ENCODE data around the gene MXRA7.
A peak's percentile ranks its signal among the peaks of the same experiment; 100 is the strongest.
"Not testable (repeated sequence)": the region's sequence is repeated elsewhere in the genome, so short reads cannot be mapped to it uniquely, and the experiment has no call there.

The MXRA7 gene

DNA sequence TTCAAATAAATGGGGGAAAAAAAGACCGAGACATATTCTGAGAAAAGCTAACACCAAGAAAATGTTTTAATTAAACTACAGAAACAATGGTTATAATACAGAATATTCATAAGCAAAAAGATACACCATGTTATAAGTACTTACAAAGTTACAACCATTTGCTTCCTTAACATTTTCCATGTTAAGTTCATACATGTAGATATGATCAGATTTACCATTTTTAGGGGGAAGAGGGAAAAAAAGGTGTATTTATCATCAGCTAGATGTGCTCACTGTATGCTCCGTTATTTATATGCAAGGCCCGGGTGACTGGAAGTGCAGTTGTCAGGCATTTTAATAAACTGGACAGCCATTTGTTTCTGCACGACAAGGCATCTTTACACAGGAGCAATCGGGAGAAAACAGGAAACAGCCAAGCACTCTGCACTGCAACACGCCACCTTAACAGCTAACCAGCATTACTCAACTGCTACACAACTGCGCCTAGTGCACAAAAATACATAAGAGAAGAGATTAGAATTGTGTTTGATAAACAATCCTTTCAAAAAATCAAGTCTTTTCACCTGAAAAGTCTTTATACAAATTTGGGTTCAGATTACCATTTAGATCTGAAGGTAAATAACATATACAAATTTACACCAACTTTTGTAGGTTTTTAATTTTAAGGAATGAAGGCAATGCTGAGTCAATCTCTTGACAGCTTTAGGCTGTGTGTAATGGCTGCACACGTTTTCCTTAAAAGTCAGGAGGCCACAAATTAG is 23.5 kb upstream of the MXRA7 start:
- H3K9me3 ChIP-seq (ENCODE audit: control insufficient read depth in 1 of 2, low read length in 2 of 2): no peaks in the 10 kb centered on the region
- no peaks in the 10 kb centered on the region for H3K27me3 ChIP-seq (ENCODE audit: low read depth, low read length)
- H3K4me1 ChIP-seq (ENCODE audit: control insufficient read depth in 1 of 2, insufficient read depth in 2 of 2, low read length in 2 of 2): peaks cover 38 to 60% of the 10 kb centered on the region in 2 donors
- peak overlapping the region; percentile 97 for H3K27ac ChIP-seq (ENCODE audit: low read length)
- peaks cover 41 to 43% of the 10 kb centered on the region in 2 donors for H3K36me3 ChIP-seq (ENCODE audit: control insufficient read depth in 1 of 2, insufficient read depth in 2 of 2, low read length in 2 of 2)
- H3K4me3 ChIP-seq (ENCODE audit: low read depth in 1 of 2, low read length in 2 of 2): peak overlapping the region; percentile 81 to 99

DNA sequence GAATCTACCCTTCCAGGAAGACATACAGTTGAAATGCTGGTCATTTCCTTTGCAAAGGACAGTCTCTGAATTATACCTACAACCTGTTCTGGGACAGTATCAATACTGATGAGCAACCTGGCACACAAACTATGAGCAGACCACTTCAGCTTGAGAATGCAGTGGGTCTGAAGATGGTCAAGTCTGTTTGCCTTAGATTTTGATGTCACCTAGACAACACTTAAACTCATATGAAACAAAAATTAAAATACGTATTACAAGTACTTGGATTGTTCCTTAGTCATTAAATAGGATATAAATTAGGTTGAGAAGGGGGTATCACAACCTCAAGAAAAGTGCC is 22.8 kb upstream of the MXRA7 start:
- Histone ChIP-seq H3K4me1 (ENCODE audit: control insufficient read depth in 1 of 2, insufficient read depth in 2 of 2, low read length in 2 of 2) (peaks cover 31 to 56% of the 10 kb centered on the region in 2 donors), H3K4me3 (ENCODE audit: low read depth in 1 of 2, low read length in 2 of 2) (no peak overlapping the region)

DNA sequence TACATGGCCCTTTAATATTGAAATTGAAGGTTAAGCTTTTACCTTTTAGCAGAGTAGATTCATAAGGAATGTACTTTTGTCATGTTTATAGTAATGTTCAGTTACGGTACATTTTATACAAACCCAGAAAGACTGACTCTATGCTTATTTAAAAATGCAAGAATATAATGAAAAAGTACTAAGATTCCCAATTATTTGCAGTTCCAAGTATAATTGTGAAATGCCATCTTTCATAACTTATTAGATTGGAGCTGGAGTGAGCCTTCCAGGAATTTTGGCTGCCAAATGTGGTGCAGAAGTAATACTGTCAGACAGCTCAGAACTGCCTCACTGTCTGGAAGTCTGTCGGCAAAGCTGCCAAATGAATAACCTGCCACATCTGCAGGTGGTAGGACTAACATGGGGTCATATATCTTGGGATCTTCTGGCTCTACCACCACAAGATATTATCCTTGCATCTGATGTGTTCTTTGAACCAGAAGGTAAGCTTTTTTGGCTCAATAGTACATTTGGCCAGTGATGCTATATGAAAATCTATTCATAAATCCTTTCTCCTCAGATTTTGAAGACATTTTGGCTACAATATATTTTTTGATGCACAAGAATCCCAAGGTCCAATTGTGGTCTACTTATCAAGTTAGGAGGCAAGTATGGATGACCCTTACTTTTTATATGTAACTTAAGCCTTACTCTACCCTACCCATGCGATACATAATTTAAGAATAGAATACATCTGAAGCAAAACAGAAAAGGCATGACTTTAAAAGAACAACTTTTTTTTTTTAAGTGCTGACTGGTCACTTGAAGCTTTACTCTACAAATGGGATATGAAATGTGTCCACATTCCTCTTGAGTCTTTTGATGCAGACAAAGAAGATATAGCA is 22.2 kb upstream of the MXRA7 start:
- no peak overlapping the region for H3K4me3 ChIP-seq (ENCODE audit: low read depth in 1 of 2, low read length in 2 of 2)
- no peak overlapping the region for H3K27ac ChIP-seq (ENCODE audit: low read length)
- H3K9me3 ChIP-seq (ENCODE audit: control insufficient read depth in 1 of 2, low read length in 2 of 2): no peaks in the 10 kb centered on the region
- peaks cover 27 to 55% of the 10 kb centered on the region in 2 donors for H3K4me1 ChIP-seq (ENCODE audit: control insufficient read depth in 1 of 2, insufficient read depth in 2 of 2, low read length in 2 of 2)
- peaks cover 41 to 43% of the 10 kb centered on the region in 2 donors for H3K36me3 ChIP-seq (ENCODE audit: control insufficient read depth in 1 of 2, insufficient read depth in 2 of 2, low read length in 2 of 2)
- no peaks in the 10 kb centered on the region for H3K27me3 ChIP-seq (ENCODE audit: low read depth, low read length)

More for the DNA sequence above, 22.8 kb upstream of the MXRA7 start:
- peaks cover 41 to 43% of the 10 kb centered on the region in 2 donors for H3K36me3 ChIP-seq (ENCODE audit: control insufficient read depth in 1 of 2, insufficient read depth in 2 of 2, low read length in 2 of 2)
- no peaks in the 10 kb centered on the region for H3K27me3 ChIP-seq (ENCODE audit: low read depth, low read length)
- no peaks in the 10 kb centered on the region for H3K9me3 ChIP-seq (ENCODE audit: control insufficient read depth in 1 of 2, low read length in 2 of 2)
- H3K27ac ChIP-seq (ENCODE audit: low read length): peak overlapping the region; percentile 97

DNA sequence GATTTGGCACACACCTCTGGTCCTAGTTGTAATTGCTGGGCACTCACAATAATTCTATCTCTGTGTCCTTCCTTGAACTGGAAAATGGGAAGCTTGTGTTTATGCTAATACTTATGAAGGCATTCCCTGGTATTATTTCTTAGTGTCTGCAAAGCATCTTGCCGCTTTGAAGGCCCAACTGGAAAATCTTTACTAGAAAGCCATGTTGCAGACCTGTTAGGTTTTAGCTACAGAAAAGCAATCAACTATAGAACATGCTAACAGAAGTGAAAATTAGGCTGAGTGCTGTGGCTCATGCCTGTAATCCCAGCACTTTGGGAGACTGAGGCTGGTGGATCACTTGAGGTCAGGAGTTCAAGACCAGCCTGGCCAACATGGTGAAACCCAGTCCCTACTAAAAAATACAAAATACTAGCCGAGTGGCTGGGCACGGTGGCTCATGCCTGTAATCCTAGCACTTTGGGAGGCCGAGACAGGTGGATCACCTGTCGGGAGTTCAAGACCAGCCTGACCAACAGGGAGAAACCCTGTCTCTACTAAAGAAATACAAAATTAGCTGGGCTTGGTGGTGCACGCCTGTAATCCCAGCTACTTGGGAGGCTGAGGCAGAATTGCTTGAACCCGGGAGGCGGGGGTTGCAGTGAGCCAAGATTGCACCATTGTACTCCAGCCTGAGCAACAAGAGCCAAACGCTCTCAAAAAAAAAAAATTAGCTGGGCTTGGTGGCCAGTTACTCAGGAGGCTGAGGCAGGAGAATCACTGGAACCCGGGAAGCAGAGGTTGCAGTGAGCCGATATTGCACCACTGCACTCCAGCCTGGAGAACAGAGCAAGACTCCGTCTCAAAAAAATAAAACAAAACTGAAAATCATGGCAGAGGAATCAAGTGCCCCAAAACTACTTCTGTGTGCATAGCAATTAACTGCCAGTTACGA is 21.3 kb upstream of the MXRA7 start:
- H3K27me3 ChIP-seq (ENCODE audit: low read depth, low read length); H3K9me3 ChIP-seq (ENCODE audit: control insufficient read depth in 1 of 2, low read length in 2 of 2); H3K4me3 ChIP-seq (ENCODE audit: low read depth in 1 of 2, low read length in 2 of 2); H3K27ac ChIP-seq (ENCODE audit: low read length): not testable (repeated sequence)
- Histone ChIP-seq H3K4me1 (ENCODE audit: control insufficient read depth in 1 of 2, insufficient read depth in 2 of 2, low read length in 2 of 2) (peaks cover 27 to 61% of the 10 kb centered on the region in 2 donors), H3K36me3 (ENCODE audit: control insufficient read depth in 1 of 2, insufficient read depth in 2 of 2, low read length in 2 of 2) (peaks cover 39 to 41% of the 10 kb centered on the region in 2 donors)

DNA sequence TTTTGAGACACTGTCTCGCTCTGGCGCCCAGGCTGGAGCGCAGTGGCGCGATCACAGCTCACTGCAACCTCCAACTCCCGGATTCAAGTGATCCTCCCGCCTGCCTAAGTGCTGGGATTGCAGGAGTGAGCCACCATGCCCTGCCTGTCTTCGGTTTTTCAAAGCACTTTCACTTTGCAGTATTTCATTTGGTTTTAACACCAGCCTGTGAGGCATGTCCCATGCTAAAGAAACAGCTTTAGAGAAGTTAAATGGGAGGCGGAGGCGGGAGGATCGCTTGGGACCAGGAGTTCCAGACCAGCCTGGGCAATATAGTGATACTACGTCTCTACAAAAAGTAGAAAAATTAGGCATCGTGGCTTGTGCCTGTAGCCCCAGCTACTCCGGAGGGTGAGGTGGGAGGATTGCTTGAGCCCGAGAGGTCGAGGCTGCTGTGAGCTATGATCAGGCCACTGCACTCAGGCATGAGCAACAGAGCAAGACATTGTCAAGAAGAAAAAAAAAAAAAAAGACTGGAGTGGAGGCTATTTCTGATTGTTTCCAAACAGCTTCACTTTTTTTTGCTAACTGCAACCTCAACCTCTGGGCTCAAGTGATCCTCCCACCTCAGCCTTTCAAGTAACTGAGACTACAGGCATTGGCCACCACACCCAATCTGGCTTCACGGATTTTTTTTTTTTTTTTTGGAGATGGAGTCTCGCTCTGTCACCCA is 17.1 kb upstream of the MXRA7 start:
- peak overlapping the region; percentile 76 to 83 for H3K4me3 ChIP-seq (ENCODE audit: low read depth in 1 of 2, low read length in 2 of 2)
- peaks cover 6 to 59% of the 10 kb centered on the region in 2 donors for H3K4me1 ChIP-seq (ENCODE audit: control insufficient read depth in 1 of 2, insufficient read depth in 2 of 2, low read length in 2 of 2)
- no peaks in the 10 kb centered on the region for H3K27me3 ChIP-seq (ENCODE audit: low read depth, low read length)
- H3K9me3 ChIP-seq (ENCODE audit: control insufficient read depth in 1 of 2, low read length in 2 of 2): no peaks in the 10 kb centered on the region
- H3K36me3 ChIP-seq (ENCODE audit: control insufficient read depth in 1 of 2, insufficient read depth in 2 of 2, low read length in 2 of 2): peaks cover 16 to 23% of the 10 kb centered on the region in 2 donors
- H3K27ac ChIP-seq (ENCODE audit: low read length): peak overlapping the region; percentile 88

DNA sequence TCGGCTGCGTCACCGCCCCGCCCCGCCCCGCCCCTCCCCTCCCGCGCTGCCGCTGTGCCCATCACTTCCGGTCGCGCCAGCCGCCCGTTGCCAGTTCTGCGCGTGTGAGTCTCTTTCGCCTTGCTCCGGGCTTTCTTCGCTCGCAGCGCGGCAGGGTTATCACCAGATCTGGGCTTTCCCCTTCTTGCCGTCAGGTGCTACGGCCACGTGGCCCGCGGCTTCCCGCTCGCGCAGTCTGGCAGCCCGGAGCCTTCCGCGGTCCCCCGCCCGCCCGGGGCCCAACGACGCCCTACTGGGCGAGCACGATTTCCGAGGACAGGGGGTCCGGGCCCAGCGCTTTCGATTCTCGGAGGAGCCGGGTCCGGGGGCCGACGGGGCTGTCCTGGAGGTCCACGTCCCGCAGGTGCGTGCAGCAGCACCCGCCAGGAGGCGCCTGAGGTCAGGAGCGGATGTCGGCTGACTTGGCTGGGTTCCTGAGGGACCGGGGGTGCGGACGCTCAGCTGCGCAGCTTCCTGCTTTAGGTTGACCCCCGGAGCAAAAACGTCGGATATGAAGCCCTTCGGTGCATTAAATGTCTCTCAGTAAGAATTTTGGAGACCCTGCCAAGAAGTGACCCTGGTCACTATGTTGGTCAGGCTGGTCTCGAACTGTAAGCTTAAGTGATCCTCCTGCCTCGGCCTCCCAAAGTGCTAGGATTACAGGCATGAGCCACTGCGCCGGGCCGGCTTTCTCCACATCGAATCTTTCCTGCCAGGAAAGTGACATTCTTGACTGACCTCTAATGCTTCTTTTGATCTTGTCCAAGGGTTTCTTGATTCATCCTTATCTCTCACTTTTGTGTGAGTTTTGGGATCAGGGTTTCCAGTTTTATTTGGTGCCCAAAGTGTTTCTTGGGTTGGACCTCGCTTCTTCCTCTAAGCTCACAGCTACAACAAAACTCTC is 16.3 kb upstream of the MXRA7 start, which contains the start of gene METTL23:
Gene METTL23 (plus strand): TSS at position 64 of the 943 bp plus-strand sequence. CDS start 2,872 bp downstream, outside the sequence.
- Histone ChIP-seq H3K9me3 (ENCODE audit: control insufficient read depth in 1 of 2, low read length in 2 of 2) (no peaks in the 10 kb centered on the region), H3K4me1 (ENCODE audit: control insufficient read depth in 1 of 2, insufficient read depth in 2 of 2, low read length in 2 of 2) (peaks cover 0 to 55% of the 10 kb centered on the region in 2 donors), H3K36me3 (ENCODE audit: control insufficient read depth in 1 of 2, insufficient read depth in 2 of 2, low read length in 2 of 2) (peaks cover 15 to 22% of the 10 kb centered on the region in 2 donors), H3K4me3 (ENCODE audit: low read depth in 1 of 2, low read length in 2 of 2) (peak within 1 kb of the TSS; percentile 76 to 83), H3K27me3 (ENCODE audit: low read depth, low read length) (no peaks in the 10 kb centered on the region), H3K27ac (ENCODE audit: low read length) (peak within 1 kb of the TSS; percentile 88)

DNA sequence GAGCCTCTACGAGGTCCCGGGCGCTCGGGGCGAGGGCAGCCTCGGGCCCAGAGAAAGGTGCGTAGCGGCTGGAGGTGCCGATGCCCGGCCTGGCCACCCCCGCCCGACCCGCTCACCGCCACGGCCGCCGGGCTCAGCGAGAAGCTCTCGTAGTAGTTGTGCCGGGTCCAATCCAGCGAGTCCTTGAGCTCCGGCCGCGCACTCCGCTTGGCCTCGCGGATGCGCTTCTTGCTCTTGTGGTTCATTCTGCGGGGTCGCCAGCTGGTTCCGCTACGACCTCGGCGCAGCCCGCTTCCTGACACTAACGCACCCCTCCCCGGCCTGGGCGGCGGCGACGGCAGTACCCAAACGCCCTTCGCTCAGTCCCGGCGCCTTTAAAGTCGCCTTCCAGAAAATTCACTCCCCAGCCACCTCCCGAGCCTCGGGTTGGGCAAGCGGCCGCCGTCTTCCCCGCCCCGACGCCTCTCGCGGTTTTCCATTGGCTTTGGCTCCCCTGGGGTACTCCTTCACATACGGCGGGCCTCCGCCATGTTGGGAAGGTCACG is 15.5 kb upstream of the MXRA7 start, which contains the start of gene JMJD6:
Gene JMJD6 (minus strand): TSS at position 376 of the 545 bp plus-strand sequence. CDS start 131 bp downstream, at position 245.
- Histone ChIP-seq H3K36me3 (ENCODE audit: control insufficient read depth in 1 of 2, insufficient read depth in 2 of 2, low read length in 2 of 2) (peaks cover 18 to 29% of the 10 kb centered on the region in 2 donors), H3K27ac (ENCODE audit: low read length) (peak within 1 kb of the TSS; percentile 88)

DNA sequence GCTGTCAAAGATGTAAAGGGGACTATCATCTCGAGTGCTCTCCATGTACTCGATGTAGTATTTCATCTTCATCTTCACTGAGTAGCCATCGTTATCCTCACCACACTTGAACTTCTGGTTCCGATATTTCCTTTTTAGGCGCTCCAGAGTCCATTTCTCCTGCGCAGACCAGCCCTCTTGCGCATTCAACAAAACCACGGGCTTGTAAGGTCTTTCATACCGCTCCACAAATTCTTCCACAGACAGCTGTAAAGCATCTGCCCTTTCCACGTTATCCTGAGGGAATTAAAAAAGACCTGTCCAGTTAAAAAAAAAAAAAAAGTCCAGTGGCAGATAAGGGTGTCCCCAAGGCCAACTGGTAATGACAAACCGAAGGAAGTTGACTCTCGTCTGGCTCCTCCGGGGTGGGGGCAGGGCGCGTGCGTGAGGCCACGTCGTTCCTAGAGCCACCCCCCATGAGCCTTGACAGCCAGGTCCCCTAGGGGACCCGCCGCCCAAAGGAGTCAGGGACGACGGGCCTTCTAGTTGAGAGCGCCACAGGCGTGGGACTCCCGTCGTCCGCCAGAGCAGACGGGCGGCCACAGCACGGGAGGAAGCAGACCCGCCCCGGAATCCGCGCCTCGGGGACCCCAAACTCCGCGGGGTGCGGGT is 14.9 kb upstream of the MXRA7 start:
- peaks cover 21 to 35% of the 10 kb centered on the region in 2 donors for H3K36me3 ChIP-seq (ENCODE audit: control insufficient read depth in 1 of 2, insufficient read depth in 2 of 2, low read length in 2 of 2)
- H3K27me3 ChIP-seq (ENCODE audit: low read depth, low read length): no peaks in the 10 kb centered on the region
- peak overlapping the region; percentile 76 to 78 for H3K4me3 ChIP-seq (ENCODE audit: low read depth in 1 of 2, low read length in 2 of 2)
- H3K4me1 ChIP-seq (ENCODE audit: control insufficient read depth in 1 of 2, insufficient read depth in 2 of 2, low read length in 2 of 2): peaks cover 0 to 51% of the 10 kb centered on the region in 2 donors
- H3K9me3 ChIP-seq (ENCODE audit: control insufficient read depth in 1 of 2, low read length in 2 of 2): no peaks in the 10 kb centered on the region
- H3K27ac ChIP-seq (ENCODE audit: low read length): peak overlapping the region; percentile 88

More for the DNA sequence above, 15.5 kb upstream of the MXRA7 start, which contains the start of gene JMJD6:
- H3K4me3 ChIP-seq (ENCODE audit: low read depth in 1 of 2, low read length in 2 of 2): peak within 1 kb of the TSS; percentile 76 to 83
- H3K4me1 ChIP-seq (ENCODE audit: control insufficient read depth in 1 of 2, insufficient read depth in 2 of 2, low read length in 2 of 2): peaks cover 0 to 48% of the 10 kb centered on the region in 2 donors
- H3K9me3 ChIP-seq (ENCODE audit: control insufficient read depth in 1 of 2, low read length in 2 of 2): no peaks in the 10 kb centered on the region
- H3K27me3 ChIP-seq (ENCODE audit: low read depth, low read length): no peaks in the 10 kb centered on the region

DNA sequence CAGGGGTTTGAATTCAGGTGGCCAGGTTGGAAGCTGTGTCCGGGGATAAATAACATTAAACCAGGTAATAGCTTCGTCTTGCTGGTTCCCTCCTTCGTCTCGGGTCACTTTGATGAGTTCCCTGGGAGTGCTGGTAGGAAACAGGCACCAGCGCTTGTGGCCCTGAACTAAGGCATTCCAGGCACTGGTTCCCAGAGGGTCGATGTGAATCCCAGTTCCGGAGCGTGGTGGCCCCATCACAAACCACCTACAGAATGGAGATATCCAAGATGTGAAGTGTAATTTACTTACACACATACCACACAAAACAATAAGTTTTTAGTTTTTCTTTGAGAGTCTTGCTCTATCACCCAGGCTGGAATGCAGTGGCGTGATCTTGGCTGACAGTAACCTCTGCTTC is 13.0 kb upstream of the MXRA7 start:
- Histone ChIP-seq H3K4me3 (ENCODE audit: low read depth in 1 of 2, low read length in 2 of 2) (no peak overlapping the region), H3K36me3 (ENCODE audit: control insufficient read depth in 1 of 2, insufficient read depth in 2 of 2, low read length in 2 of 2) (peaks cover 40 to 54% of the 10 kb centered on the region in 2 donors), H3K4me1 (ENCODE audit: control insufficient read depth in 1 of 2, insufficient read depth in 2 of 2, low read length in 2 of 2) (peaks cover 0 to 45% of the 10 kb centered on the region in 2 donors), H3K27ac (ENCODE audit: low read length) (no peak overlapping the region), H3K27me3 (ENCODE audit: low read depth, low read length) (no peaks in the 10 kb centered on the region), H3K9me3 (ENCODE audit: control insufficient read depth in 1 of 2, low read length in 2 of 2) (no peaks in the 10 kb centered on the region)

Data from muscle layer of duodenum (tissue), 2 donors.